OCI-LY1 (cell line): ENCODE results near the gene DCAF15.
"Not testable (repeated sequence)": the region's sequence is repeated elsewhere in the genome, so short reads cannot be mapped to it uniquely, and the experiment has no call there.

Experiments used
- H2AFZ ChIP-seq: fragments of 200-600 bp; sonication (generic), shearing (Covaris generic); 2 replicates; pipeline ENCODE4 v1.6.0; 2014; ENCODE audit warnings: antibody characterized with exemption, mild to moderate bottlenecking, low read length
- H3F3A ChIP-seq: fragments of 200-600 bp; sonication (generic), shearing (Covaris generic); 2 replicates; pipeline ENCODE4 v1.6.0; 2014; ENCODE audit warnings: mild to moderate bottlenecking, antibody characterized with exemption, low read length, moderate library complexity; ENCODE audit not compliant: insufficient read depth
- H3K27ac ChIP-seq: fragments of 200-600 bp; sonication (generic); 2 replicates; pipeline ENCODE4 v1.5.1; 2014; ENCODE audit warnings: low read length, mixed run types, mild to moderate bottlenecking, low read depth; ENCODE audit not compliant: poor library complexity, severe bottlenecking
- H3K27me3 ChIP-seq: fragments of 200-600 bp; sonication (generic); 2 replicates; pipeline ENCODE4 v1.6.0; 2014; ENCODE audit warnings: antibody characterized with exemption, mild to moderate bottlenecking, low read length, moderate library complexity; ENCODE audit not compliant: insufficient read depth
- H3K36me3 ChIP-seq: fragments of 200-600 bp; sonication (generic); 2 replicates; pipeline ENCODE4 v1.6.1; 2014; ENCODE audit warnings: mild to moderate bottlenecking, antibody characterized with exemption, low read length, moderate library complexity, mixed read lengths; ENCODE audit not compliant: insufficient read depth
- H3K4me1 ChIP-seq: fragments of 200-600 bp; sonication (generic); 2 replicates; pipeline ENCODE4 v1.5.1; 2014; ENCODE audit warnings: mild to moderate bottlenecking, low read length, moderate library complexity; ENCODE audit not compliant: insufficient read depth, severe bottlenecking
- H3K4me2 ChIP-seq: fragments of 200-600 bp; sonication (generic), shearing (Covaris generic); 2 replicates; pipeline ENCODE4 v1.6.1; 2014; ENCODE audit warnings: low read length
- H3K4me3 ChIP-seq: fragments of 200-600 bp; sonication (generic); 2 replicates; pipeline ENCODE4 v1.5.1; 2014; ENCODE audit warnings: low read length, low read depth, mild to moderate bottlenecking, mixed read lengths; ENCODE audit not compliant: poor library complexity, severe bottlenecking
- H3K79me2 ChIP-seq: fragments of 200-600 bp; shearing (Covaris generic); 2 replicates; pipeline ENCODE4 v1.6.1; 2016; ENCODE audit warnings: mixed run types, low read length, mixed read lengths; ENCODE audit not compliant: insufficient read depth
- H3K9ac ChIP-seq: fragments of 200-600 bp; sonication (generic), shearing (Covaris generic); 2 replicates; pipeline ENCODE4 v1.6.1; 2014; ENCODE audit warnings: mild to moderate bottlenecking, low read length, mixed read lengths
- H3K9me2 ChIP-seq: fragments of 200-600 bp; sonication (generic), shearing (Covaris generic); 2 replicates; pipeline ENCODE4 v1.6.1; 2014; ENCODE audit warnings: low read depth, mild to moderate bottlenecking, low read length, mixed read lengths
- H3K9me3 ChIP-seq: fragments of 200-600 bp; shearing (Covaris generic); 2 replicates; pipeline ENCODE4 v1.6.1; 2014; ENCODE audit warnings: low read length, mixed read lengths
- H4K20me1 ChIP-seq: fragments of 200-600 bp; sonication (generic), shearing (Covaris generic); 2 replicates; pipeline ENCODE4 v1.6.0; 2016; ENCODE audit warnings: mild to moderate bottlenecking, low read length; ENCODE audit not compliant: insufficient read depth
- CTCF ChIP-seq: fragments of 200-600 bp; sonication (generic), shearing (Covaris generic); IDR thresholded peaks from 2 replicates; pipeline ENCODE4 v1.5.1; 2017; ENCODE audit warnings: mild to moderate bottlenecking, antibody characterized with exemption, low read length, moderate library complexity, mixed read lengths
- EZH2 ChIP-seq: fragments of 200-600 bp; sonication (generic), shearing (Covaris generic); IDR thresholded peaks from 2 replicates; pipeline ENCODE4 v1.8.0; 2017; ENCODE audit warnings: borderline replicate concordance, mixed run types, mild to moderate bottlenecking, antibody characterized with exemption, low read length, moderate library complexity, mixed read lengths

Gene DCAF15

GRCh38 chr19:13972368-13973155 is 20.3 kb downstream of the DCAF15 start:
- Histone ChIP-seq H3K27ac (no peak overlapping the region), H2AFZ (no peak overlapping the region), H3K9me3 (no peaks in the 10 kb centered on the region), H3K27me3 (no peaks in the 10 kb centered on the region), H4K20me1 (no peaks in the 10 kb centered on the region), H3K9me2 (no peaks in the 10 kb centered on the region), H3K4me1 (peaks cover 7% of the 10 kb centered on the region), H3K36me3 (no peaks in the 10 kb centered on the region), H3F3A (no peaks in the 10 kb centered on the region), H3K4me2 (no peak overlapping the region), H3K79me2 (no peaks in the 10 kb centered on the region), H3K4me3 (no peak overlapping the region), H3K9ac (no peak overlapping the region)
- TF ChIP-seq EZH2 (no peak), CTCF (no peak)

GRCh38 chr19:13973479-13973878 is 21.2 kb downstream of the DCAF15 start:
- H4K20me1 ChIP-seq, H2AFZ ChIP-seq, H3K27me3 ChIP-seq, H3K4me3 ChIP-seq, H3K9me3 ChIP-seq, H3K9me2 ChIP-seq, H3F3A ChIP-seq, H3K27ac ChIP-seq, H3K4me1 ChIP-seq, H3K79me2 ChIP-seq, H3K9ac ChIP-seq, H3K36me3 ChIP-seq, H3K4me2 ChIP-seq: not testable (repeated sequence)

GRCh38 chr19:13974073-13974472 is 21.8 kb downstream of the DCAF15 start:
- TF ChIP-seq CTCF = no peak
- no peak for TF ChIP-seq EZH2
- H3K36me3 ChIP-seq = no peaks in the 10 kb centered on the region
- no peak overlapping the region for H3K9ac ChIP-seq
- no peak overlapping the region for H3K4me3 ChIP-seq
- no peaks in the 10 kb centered on the region for H3K79me2 ChIP-seq
- H3F3A ChIP-seq = no peaks in the 10 kb centered on the region
- no peaks in the 10 kb centered on the region for H4K20me1 ChIP-seq
- H3K9me2 ChIP-seq = no peaks in the 10 kb centered on the region
- no peak overlapping the region for H2AFZ ChIP-seq
- no peaks in the 10 kb centered on the region for H3K9me3 ChIP-seq
- peaks cover 6% of the 10 kb centered on the region; the same call in 1 of the 2 replicates for H3K27me3 ChIP-seq
- H3K27ac ChIP-seq = no peak overlapping the region
- H3K4me2 ChIP-seq = no peak overlapping the region
- H3K4me1 ChIP-seq = peaks cover 10% of the 10 kb centered on the region

GRCh38 chr19:13975870-13976269 is 23.6 kb downstream of the DCAF15 start:
- H3K27ac ChIP-seq = no peak overlapping the region
- H3K4me2 ChIP-seq = no peak overlapping the region
- H3K4me3 ChIP-seq = no peak overlapping the region
- no peaks in the 10 kb centered on the region for H3K79me2 ChIP-seq
- no peak overlapping the region for H3K9ac ChIP-seq
- TF ChIP-seq CTCF (no peak), EZH2 (no peak)
- no peaks in the 10 kb centered on the region for H3K9me2 ChIP-seq
- no peaks in the 10 kb centered on the region for H3F3A ChIP-seq
- H3K36me3 ChIP-seq = no peaks in the 10 kb centered on the region
- H3K4me1 ChIP-seq = peaks cover 17% of the 10 kb centered on the region
- no peak overlapping the region for H2AFZ ChIP-seq
- no peaks in the 10 kb centered on the region for H4K20me1 ChIP-seq
- peaks cover 21% of the 10 kb centered on the region; the same call in 1 of the 2 replicates for H3K27me3 ChIP-seq
- H3K9me3 ChIP-seq = no peaks in the 10 kb centered on the region
